NCI-H2196 (cell line): Measurements from ENCODE around the gene LGALS7.

Experiments used
- DNase-seq: peaks from one replicate; lab custom pipeline; 2025; ENCODE audit not compliant: unreplicated experiment; lab: John Stamatoyannopoulos, UW

LGALS7 gene

DNA sequence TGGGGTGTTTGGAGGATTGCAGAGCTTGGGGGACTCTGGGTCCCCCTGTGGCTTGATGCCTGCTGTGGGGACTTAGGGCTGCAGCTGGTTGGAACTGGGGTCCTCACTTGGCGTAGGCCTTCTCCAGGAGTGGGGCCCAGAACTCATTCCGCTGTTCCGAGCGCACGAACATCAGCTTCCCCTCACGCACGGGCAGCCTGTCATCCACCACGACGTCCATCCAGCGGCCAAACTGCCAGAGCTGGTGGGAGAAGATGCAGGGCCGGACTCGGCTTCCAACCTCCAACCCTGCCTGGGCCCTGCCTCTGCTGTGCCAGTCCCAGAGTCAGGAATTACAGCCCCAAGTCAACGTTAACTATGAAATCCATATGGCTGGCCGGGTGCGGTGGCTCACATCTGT lies 31.6 kb downstream of the LGALS7 start:
- no peak for DNase-seq

DNA sequence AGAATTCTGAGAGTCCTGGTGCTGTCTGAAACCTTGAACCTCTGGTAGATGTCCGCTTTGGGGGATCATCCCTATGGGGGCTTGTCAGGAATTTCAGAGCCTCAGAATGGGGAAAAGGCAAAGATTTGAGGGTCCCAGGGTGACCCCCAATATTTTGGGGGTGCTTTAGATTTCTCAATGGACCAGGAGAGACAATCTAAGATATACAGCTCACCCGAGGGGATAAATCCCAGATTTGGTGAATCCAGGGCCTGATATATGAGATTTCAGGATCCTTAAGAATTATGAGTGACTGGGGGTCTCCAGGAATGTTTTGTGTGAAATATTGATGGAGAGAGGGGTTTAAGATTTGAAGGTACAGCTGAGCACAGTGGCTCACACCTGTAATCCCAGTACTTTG lies 32.4 kb downstream of the LGALS7 start:
- DNase-seq = no peak

DNA sequence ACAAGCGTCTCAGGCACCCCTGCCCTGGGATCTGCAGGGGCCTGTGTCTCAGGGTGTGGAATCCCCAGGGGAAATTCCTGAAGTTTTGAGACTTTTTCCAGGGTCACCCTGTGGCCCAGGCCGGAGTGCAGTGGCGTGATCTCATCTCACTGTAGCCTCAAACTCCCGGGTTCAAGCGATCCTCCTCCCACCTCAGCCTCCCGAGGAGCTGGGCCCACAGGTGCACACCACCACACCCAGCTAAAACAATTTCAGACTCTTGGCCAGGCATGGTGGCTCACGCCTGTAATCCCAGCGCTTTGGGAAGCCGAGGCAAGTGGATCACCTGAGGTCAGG lies 33.1 kb downstream of the LGALS7 start:
- no peak for DNase-seq

DNA sequence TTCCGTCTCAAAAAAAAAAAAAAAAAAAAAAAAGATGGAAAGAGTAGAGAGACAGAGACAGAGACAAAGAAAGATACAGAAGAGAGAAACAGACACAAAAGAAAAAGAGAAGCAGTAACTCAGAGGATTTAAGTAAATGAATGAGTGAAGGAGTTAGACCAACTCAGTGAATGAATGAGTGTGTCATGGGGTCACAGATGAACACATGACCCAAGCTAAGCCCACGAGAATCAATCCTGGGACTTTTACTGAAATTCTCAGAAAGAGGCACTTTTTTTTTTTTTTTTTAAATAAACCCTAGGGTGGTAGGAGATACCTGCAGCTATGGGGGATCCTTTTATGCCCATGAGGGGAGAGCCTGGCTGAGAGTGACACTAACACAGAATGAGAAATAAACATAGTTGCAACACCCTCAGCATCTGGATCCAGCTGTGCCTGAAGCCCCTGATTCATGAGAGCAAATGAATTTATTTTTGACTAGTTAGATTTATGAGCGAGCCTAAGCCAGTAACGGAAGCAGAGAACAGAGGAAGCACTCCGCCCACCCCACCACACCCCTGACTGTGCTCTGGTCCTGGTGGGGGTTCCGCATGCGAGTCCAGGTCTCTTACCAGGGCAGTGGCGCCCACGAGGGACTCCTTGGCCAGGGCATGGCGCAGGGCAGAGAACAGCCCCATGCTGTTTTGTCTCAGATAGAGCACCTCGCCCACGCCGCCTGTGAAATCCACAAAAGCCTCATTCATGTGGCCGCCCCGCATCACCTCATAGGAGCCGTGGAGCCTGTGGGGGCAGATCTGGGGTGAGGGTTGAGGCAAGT lies 33.7 kb downstream of the LGALS7 start:
- no peak for DNase-seq

DNA sequence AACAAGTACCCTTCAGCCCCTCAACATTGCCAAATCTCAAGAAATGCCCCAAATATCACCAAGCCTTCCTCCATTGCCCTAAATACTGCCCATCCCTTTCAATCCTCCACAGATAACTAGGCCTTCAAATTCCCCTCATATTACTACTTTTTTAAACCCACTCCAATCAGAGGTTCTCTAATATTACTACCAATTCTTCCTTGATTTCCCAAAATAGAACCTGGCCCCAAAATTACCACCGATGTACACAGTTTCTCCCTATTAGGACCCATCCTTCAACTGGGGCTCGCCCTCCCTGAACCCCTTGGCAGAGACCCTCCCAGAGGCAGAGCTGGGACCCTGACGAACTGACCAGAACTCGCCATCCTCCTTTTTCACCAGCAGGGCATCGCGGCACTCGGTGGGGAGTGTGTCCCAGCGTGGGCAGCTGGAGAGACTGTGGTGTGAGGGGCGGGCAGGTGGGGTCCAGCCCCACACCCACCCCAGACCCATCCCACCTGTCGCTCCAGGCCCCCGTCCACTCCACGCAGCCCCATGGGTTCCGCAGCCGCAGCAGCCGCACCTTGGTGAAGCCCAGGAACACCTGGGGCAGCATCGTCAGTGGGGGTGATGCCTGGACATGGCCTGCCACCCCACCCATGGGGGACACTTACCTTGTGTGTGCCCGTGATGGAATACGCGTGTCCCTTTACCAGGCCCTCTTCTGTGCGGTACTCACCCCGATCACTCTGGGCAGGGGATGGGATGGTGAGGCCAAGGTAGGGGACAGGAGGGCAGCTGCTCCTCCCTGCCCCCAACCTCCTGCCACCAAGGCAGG lies 35.2 kb downstream of the LGALS7 start:
- DNase-seq = no peak

DNA sequence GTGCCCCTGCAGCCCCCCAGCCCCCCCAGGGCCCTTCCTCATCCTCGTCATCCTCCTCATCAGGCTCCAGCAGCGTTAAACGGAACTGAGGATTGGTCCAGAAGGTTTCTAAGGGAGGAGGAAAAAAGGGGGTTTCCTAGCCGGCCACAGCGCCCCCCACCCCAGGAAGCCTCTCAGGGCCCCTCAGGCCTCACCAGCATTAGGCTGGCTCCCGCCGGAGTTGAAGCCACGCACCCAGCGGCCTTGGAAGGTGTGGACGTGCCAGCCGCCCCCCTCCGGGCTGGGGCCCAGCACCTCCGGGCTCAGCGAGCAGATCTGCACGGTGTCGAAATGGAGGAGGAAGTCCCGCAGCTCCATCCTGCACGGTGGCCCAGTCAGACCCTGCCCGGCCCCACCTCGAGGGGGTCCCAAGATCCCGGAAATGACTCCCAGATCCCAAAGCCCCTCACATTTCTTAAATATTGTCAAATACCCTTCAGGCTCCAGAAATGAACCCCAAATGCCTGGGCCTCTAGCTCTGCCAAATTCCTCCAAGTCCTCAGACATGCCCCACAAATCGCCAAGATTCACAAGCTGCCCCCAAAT lies 35.9 kb downstream of the LGALS7 start:
- DNase-seq = no peak

DNA sequence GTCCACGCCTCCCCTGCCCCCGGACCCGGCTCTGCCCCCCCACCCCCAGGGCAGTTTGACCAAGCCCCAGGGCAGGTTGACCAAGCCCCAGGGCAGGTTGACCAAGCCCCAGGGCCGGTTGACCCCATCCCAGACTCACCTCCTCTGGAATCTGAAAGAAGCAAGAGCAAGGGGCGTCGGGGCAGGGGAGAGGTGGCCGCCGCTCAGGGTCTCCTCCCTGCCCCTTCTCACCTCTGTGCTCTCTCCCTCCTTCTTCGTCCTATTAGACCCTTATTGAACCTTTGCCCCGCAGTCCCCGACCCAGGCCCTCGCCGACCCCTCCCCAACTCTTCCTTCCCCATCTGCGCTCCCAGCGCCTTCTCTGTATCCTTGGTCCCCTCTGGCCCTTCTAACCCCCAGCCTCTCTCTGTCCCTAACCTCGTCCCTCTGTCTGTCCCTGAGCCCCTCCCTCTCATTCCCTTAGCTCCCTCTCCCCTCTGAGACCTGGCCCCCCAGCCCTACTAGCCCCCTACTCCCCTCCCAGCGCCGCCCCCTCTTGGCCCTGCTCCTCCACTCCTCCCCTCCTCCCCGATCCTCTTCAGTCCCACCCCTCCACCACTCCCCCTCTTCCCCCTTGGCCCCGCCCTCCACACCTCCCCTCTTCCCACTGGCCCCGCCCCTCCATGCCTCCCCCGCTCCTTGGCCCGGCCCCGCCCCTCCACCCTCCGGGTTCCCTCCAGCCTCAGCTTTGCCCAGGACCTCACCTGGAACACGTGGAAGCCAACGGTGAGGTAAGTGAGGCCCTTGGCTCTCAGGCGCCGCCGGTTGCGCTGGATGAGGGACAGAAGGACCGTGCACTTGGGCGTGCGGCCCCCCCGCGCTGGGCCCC lies 36.7 kb downstream of the LGALS7 start:
- peak; percentile 89 for DNase-seq

DNA sequence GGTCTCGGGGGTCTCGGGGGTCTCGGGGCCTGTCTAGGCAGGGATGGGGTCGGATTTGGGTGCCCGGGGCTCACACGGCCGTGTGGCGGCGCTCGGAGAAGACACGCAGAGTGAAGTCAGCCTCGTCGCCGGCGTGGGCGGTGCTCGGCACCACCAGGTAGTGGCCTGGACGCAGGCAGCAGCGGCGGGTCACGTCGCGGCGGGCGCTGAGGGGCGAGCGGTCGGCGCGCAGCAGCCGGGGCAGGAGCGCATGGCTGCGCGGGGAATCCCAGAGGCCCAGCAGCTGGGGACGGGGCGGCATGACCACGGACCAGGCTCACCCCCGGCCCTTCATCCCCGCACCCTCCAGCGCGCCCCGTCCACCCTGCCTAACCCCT lies 37.3 kb downstream of the LGALS7 start:
- peak; percentile 62 for DNase-seq

DNA sequence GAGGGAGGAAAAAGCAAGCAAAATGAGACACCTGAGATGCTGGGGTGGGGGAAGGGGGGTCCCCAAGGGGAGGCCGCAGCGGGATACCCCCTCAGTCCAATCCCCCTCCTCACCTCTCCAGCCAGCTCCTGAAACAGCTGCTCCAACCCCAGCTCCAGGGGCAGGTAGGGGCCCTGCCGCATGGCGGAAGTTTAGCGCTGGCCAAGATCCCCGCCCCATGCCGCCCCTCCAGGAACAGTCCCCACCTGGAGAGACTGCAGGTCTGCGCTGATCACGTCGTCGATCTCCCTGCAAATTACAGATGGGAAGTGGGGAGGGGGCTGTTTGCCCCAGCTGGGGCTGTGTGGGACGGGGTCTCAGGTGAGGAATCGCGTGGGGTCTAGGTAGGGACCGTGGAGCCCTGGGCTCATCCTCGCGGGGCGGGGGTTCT lies 38.0 kb downstream of the LGALS7 start:
- no peak for DNase-seq

DNA sequence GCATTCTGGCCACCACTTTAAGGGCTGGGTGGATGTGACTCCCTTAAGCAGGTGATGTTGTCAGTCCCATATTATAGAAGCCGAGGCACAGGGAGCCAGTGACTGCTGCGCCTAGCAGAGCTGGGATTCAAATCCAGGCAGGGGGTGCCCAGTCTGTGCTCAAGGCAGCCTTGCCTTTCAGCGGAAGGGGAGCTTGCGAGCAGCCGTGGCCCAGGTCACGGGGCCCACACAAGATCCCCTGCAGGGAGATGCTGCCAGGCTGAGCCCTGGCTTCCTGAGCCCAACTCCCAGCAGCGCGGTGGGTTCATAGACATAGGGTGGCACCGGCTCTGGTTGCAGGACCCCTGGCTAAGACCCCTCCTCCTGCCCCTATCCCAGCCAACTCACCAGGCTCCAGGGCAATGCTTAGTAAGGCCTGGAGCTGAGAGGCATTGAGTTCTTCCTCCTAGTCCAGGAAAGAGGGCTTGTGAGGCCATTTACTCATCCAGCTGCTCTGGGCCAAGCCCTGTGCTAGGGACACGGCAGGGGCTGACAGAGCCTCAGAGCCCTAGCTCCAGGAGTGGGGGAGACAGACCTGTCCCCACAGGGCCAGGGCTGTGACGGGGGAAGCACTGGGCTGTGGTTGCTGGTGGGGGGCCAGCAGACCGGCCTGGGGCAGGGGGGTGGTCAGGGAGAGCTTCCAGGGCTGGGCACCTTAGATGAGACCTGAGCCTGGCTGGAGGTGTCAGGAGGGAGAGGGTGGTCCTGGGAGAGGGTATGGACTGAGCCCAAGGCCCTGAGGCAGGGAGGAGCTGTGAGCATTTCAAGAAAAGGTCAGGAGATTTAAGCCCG lies 38.7 kb downstream of the LGALS7 start:
- no peak for DNase-seq

DNA sequence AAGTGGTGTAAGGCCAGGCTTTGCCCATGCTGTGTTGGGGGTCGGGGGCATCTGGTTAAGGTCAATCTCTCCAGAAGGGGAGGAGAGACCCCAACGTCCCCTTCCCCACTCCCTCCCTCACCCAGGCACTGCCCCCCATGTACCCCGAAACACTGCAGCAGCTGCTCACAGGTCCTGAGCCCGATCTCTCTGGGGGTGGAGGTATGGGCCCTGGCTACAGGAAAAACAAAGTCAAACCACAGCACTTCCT lies 39.2 kb downstream of the LGALS7 start:
- no peak for DNase-seq

DNA sequence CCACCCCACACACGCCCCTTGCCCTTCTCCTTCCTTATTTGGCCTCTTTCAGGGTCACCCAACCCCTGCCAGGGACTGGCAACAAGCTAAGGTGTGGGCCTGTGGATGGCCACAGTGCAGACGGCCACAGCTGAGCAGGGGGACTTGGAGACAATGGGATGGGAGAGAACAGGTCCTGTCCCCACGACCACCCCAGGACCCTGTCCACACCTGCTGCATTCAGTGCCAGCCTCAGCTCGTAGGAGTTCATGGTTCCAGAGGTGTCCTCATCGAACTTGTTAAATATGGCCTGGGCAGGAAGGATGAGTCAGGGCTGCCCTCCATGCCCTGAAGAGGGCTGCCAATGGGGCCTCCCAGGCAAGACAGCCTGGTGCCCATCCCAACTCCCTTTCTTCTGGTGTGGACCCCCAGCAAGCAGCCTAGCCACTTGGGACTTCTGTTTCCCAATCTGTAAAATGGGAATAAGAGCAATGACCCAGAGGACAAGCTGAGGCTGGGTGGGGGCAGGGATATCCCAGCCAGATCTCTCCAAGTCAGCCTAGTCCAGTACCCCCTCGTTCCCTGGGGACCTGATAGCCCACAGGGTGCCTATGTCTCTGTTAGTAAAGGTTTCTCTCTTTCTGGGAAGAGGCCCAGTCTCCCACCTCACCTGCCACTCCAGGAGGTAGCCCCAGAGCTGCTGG lies 39.7 kb downstream of the LGALS7 start:
- no peak for DNase-seq

DNA sequence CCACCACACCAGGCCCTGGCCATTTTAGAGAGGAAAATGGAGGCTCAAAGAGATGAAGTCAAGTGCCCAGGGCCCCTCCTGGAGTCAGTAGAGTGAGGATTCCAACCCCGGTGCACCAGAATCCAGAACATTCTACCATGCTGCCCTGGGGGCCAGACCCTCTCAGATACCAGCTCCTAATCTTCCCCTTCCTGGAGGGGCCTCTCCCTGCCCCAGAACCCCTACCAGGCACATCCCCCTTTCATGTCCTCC lies 40.1 kb downstream of the LGALS7 start:
- no peak for DNase-seq

DNA sequence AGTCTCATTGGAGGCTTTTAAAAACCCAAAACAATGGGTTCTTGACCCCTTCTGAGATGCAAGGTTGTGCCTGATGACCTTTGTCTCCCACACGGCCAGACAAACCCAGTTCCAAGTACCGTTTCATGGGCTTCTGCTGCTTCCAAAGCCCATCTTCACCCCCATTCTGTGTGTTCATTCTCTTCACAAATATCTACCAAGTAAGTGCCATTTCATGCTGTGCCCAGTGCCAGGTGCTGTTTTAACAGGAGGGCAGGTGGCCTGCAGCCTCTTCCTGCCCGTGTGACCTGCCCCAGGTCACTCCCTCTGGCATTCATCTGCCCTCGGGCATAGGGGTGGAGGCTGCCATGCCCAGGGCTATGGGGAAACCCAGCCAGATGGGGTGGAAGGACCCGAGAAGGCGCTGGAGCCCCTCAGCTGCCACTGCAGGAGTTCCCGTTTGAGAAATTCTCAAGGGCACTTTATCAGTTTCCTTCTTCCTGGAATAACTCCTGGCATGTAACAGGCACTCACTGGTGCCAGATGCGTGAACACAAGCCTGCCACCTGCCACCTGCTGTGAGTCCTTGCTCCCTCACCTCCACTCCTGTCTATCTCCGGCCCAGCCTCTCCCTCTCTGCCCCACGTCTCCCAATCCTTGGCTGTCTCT lies 41.5 kb downstream of the LGALS7 start:
- DNase-seq = peak; percentile 87

DNA sequence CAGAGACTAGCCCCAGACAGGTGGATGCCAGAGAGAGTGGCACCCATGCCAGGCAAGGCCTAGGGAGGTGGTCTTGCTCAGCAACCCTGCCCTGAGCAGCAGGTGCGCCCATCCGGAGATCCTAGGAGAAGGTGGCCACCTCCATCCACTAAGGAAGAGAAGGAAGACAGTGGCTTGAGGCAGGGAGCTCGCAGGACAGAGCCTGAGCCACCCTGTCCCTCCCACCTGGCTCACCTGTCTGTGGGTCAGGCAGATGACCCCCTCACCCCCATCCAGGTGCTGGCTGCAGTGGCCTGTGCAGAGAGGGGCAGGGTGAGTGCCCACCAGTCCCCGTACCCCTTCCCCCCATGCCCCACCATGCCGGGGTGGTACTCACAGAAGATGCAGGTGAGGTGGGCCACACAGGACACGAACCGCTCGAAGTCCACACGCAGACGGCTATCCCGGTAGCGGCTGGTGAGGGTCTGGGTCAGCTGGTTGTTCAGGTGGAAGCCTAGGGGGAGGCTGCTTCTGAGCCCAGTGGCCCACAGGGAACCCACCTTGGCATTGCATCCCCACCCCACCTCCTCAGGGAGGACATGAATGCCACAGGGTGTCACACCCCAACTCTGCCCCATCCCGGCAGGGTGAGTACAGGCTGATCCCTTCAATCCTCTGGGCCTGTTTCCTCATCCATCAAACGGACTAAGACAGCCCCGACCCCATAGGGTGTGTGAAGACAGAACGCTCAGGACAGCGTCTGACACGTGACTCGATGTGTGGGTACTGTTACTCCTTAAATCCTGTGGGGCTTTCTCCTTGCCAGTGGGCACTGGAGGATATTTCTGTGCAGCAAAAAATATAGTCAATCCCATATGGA lies 42.4 kb downstream of the LGALS7 start:
- DNase-seq = no peak

DNA sequence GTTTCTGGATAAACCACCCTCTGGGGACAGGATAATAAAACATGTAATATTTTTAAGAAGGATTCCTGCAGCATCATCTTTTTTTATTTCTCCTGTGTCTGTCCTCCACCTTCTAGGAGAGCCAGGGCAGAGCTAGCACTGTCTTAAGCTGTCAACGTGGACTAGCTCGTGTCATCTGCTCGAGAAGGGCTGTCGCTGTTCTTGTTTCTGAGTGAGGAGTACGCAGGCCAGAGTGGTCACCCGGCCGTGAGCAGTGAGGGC lies 42.9 kb downstream of the LGALS7 start:
- no peak for DNase-seq

DNA sequence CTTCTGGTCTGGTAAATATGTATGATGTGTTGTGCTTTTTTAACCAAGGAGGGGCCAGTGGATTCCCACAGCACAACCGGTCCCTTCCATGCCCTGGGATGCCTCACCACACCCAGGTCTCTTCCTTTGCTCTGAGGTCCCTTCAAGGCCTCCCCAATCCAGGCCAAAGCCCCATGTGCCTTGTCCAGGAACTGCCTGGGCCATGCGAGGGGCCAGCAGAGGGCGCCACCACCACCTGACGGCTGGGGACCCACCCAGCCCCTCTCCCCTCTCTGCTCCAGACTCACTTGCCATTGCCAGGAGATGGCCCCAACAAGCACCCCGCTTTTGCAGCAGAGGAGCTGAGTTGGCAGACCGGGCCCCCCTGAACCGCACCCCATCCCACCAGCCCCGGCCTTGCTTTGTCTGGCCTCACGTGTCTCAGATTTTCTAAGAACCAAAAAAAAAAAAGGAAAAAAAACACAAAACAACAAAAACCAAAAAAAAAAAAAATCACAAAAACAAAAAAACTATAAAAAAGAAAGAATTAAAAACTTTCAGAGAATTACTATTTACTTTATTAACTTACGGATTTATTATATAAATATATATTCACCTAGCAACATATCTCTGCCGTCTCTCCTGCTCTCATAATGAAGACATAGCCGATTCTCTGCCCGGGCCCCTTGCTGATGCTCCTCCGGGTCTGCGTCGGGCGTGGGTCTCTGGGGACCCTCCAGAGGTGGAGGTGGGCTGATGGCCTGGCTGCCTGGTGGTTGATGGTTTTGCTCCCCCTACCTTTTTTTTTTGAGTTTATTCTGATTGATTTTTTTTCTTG lies 43.5 kb downstream of the LGALS7 start:
- peak; percentile 71 for DNase-seq

DNA sequence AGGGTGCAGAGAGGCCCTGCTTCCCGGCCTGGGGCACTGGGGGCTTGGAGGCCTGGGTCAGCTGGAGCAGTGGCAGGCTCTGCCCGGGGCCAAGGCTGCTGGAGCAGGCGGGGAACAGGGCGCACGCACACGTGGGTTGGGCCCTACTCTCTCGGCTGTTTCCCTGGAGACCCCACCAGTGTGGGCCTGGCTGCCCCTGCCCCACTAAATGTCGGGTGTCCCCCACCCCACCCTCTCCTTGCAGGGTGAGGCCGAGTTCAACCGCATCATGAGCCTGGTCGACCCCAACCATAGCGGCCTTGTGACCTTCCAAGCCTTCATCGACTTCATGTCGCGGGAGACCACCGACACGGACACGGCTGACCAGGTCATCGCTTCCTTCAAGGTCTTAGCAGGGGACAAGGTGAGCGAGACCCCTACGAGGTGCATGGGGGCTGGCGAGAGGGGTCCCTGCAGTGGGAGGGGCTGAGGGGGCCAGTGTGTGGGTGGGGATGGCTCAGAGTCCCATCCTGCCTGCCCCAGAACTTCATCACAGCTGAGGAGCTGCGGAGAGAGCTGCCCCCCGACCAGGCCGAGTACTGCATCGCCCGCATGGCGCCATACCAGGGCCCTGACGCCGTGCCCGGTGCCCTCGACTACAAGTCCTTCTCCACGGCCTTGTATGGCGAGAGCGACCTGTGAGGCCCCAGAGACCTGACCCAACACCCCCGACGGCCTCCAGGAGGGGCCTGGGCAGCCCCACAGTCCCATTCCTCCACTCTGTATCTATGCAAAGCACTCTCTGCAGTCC lies 44.4 kb downstream of the LGALS7 start:
- DNase-seq = no peak
